Body of pancreas (tissue), 4 donors: ENCODE data around the gene GARIN5B. TPM values are rescaled to one million over a fixed set of nuclear protein-coding genes. Genes with fewer than 3 reads are reported as not detected.
"Not testable (repeated sequence)": the region's sequence is repeated elsewhere in the genome, so short reads cannot be mapped to it uniquely, and the experiment has no call there.

ENCODE experiments used
- ATAC-seq: fragments of 150-250 bp; one replicate; pipeline ENCODE4 v1.9.1; 2016
- DNase-seq, 4 donors: peaks; one replicate each; pipeline ENCODE4 v3.0.0-alpha.2; 2019
- H3K27ac ChIP-seq, 4 donors: fragments of 200-600 bp; sonication (generic); 1 replicate in 3 of 4; 2 replicates in 1 of 4; pipeline versions ENCODE4 v1.5.1 to v1.6.1; 2016 to 2019; ENCODE audit warnings: mild to moderate bottlenecking in 1 of 4, mixed read lengths in 1 of 4, moderate library complexity in 1 of 4
- H3K27me3 ChIP-seq, 2 donors: fragments of 200-600 bp; sonication (generic); one replicate each; pipeline ENCODE4 v1.6.0; 2016; ENCODE audit warnings: mild to moderate bottlenecking in 1 of 2
- H3K36me3 ChIP-seq, 2 donors: fragments of 200-600 bp; sonication (generic); replicated peaks in 1 of 2; 2 replicates each; pipeline ENCODE4 v1.5.1; 2016; ENCODE audit warnings: low read depth in 2 of 2; ENCODE audit not compliant: insufficient read depth in 1 of 2
- H3K4me1 ChIP-seq: fragments of 200-600 bp; sonication (generic); one replicate; pipeline ENCODE4 v1.6.0; 2016
- H3K4me3 ChIP-seq, 2 donors: fragments of 200-600 bp; sonication (generic); 1 replicate in 1 of 2; 2 replicates in 1 of 2; pipeline ENCODE4 v1.5.1; 2016 to 2019
- H3K9me3 ChIP-seq, 3 donors: fragments of 200-600 bp; sonication (generic); 1 replicate in 2 of 3; 2 replicates in 1 of 3; pipeline ENCODE4 v1.5.1; 2016
- CTCF ChIP-seq, 7 experiments: fragments of 450-650 bp in 4 of 7; fragments of 200-600 bp in 3 of 7; sonication (generic) in 3 of 7; IDR thresholded peaks; one replicate each; pipeline ENCODE4 v1.5.1; 2016 to 2019; ENCODE audit warnings: antibody characterized with exemption in 7 of 7
- POLR2A ChIP-seq, 3 donors: fragments of 450-650 bp; IDR thresholded peaks; one replicate each; pipeline ENCODE4 v1.6.1; 2016; ENCODE audit warnings: antibody characterized with exemption in 3 of 3, mild to moderate bottlenecking in 2 of 3
- WGBS, 2 donors: methylation state at CpG; one replicate each; pipeline ENCODE4 v1.1.5; 2017; 5-methylcytosine and 5-hydroxymethylcytosine counted together
- intact Hi-C: fragments of 100-400 bp; cut with DNase I; formaldehyde crosslinking; loops from one replicate; pipeline ENCODE4 v1.15.1; 2023
- total RNA-seq, 2 donors: library from RNA; depleted of rRNA; stranded (reverse); fragments of >200 nt; gene quantifications; one replicate each; pipeline ENCODE4 v1.1.0, GENCODE V29; 2016

Gene GARIN5B
- total RNA-seq, 2 donors from 2014 or later = not detected

- intact Hi-C loops, H3K36me3 ChIP-seq, H3K27me3 ChIP-seq, H3K9me3 ChIP-seq, DNase-seq, ATAC-seq: not testable (repeated sequence)
- Histone ChIP-seq H3K4me3 (peak within 1 kb of the TSS; percentile 69 to 76), H3K27ac (peak within 1 kb of the TSS; percentile 93 to 100 (median 98)), H3K4me1 (peaks cover 13% of the 10 kb centered on the region)
- TF ChIP-seq POLR2A (IDR thresholded peaks at IDR 0.05) = peak in 2 of 3 donors; percentile 89 to 94
- 2% methylated on average over 36 of the region's 36 CpGs; no CpG with 5 or more reads in 1 of the 2 donors for WGBS, 2 donors
Observed at GRCh38 chr19:55407550-55407799, 44.4 kb upstream of the GARIN5B start, which contains the start of gene UBE2S. Gene UBE2S (minus strand): TSS chr19:55407788. CDS start chr19:55407589, 199 bp downstream.

GRCh38 chr19:55406826-55407549, 43.9 kb upstream of the GARIN5B start:
- intact Hi-C loops = no loop called here
- TF ChIP-seq CTCF (IDR thresholded peaks at IDR 0.05) = no peak
- no peak for TF ChIP-seq POLR2A (IDR thresholded peaks at IDR 0.05)
- peak in 3 of 4 donors; percentile 27 to 42 (median 36) for DNase-seq

GRCh38 chr19:55406091-55406825, 43.2 kb upstream of the GARIN5B start:
- H3K36me3 ChIP-seq = peaks cover 0 to 2% of the 10 kb centered on the region in 2 donors
- 83 to 86% methylated on average over 13 to 14 of the region's 14 CpGs for WGBS, 2 donors

More at GRCh38 chr19:55406826-55407549, 43.9 kb upstream of the GARIN5B start:
- Histone ChIP-seq H3K36me3 (peaks cover 0 to 2% of the 10 kb centered on the region in 2 donors), H3K9me3 (no peaks in the 10 kb centered on the region), H3K4me3 (peak overlapping the region; percentile 69 to 76), H3K27ac (peak overlapping the region; percentile 93 to 100 (median 98)), H3K4me1 (peaks cover 13% of the 10 kb centered on the region), H3K27me3 (no peaks in the 10 kb centered on the region)
- 16 to 17% methylated on average over 6 to 35 of the region's 35 CpGs for WGBS, 2 donors
- ATAC-seq = peak; percentile 8

GRCh38 chr19:55405638-55406037, 42.6 kb upstream of the GARIN5B start:
- intact Hi-C loops = no loop called here
- no peak for DNase-seq
- H3K4me3 ChIP-seq = no peak overlapping the region
- H3K27ac ChIP-seq = no peak overlapping the region
- no peaks in the 10 kb centered on the region for H3K9me3 ChIP-seq
- H3K27me3 ChIP-seq = no peaks in the 10 kb centered on the region
- no peak for ATAC-seq
- TF ChIP-seq CTCF (IDR thresholded peaks at IDR 0.05) = no peak
- 86 to 94% methylated on average over 5 of the region's 5 CpGs for WGBS, 2 donors
- H3K36me3 ChIP-seq = peaks cover 0 to 5% of the 10 kb centered on the region in 2 donors
- H3K4me1 ChIP-seq = peaks cover 13% of the 10 kb centered on the region

More at GRCh38 chr19:55406091-55406825, 43.2 kb upstream of the GARIN5B start:
- Histone ChIP-seq H3K27ac (no peak overlapping the region), H3K9me3 (no peaks in the 10 kb centered on the region), H3K4me3 (no peak overlapping the region), H3K4me1 (peaks cover 13% of the 10 kb centered on the region), H3K27me3 (no peaks in the 10 kb centered on the region)
- intact Hi-C loops = no loop called here
- DNase-seq (no peak), ATAC-seq (no peak)
- TF ChIP-seq POLR2A (IDR thresholded peaks at IDR 0.05) (no peak), CTCF (IDR thresholded peaks at IDR 0.05) (no peak)

GRCh38 chr19:55402509-55402908, 39.4 kb upstream of the GARIN5B start:
- TF ChIP-seq POLR2A (IDR thresholded peaks at IDR 0.05) (no peak), CTCF (IDR thresholded peaks at IDR 0.05) (no peak)
- no peak overlapping the region for H3K4me3 ChIP-seq
- H3K9me3 ChIP-seq = no peaks in the 10 kb centered on the region
- no peaks in the 10 kb centered on the region for H3K27me3 ChIP-seq
- WGBS, 2 donors = 97% methylated on average over 2 of the region's 2 CpGs; no CpG with 5 or more reads in 1 of the 2 donors
- no peak for DNase-seq
- H3K27ac ChIP-seq = no peak overlapping the region
- intact Hi-C loops = no loop called here
- ATAC-seq = no peak
- peaks cover 0 to 5% of the 10 kb centered on the region in 2 donors for H3K36me3 ChIP-seq
- peaks cover 7% of the 10 kb centered on the region for H3K4me1 ChIP-seq

- H3K36me3 ChIP-seq, H3K27me3 ChIP-seq, H3K4me1 ChIP-seq, ATAC-seq, intact Hi-C loops, H3K4me3 ChIP-seq, DNase-seq, H3K9me3 ChIP-seq, H3K27ac ChIP-seq: not testable (repeated sequence)
- WGBS, 2 donors = no CpG with 5 or more reads among the region's 28 CpGs
Observed at GRCh38 chr19:55401390-55401789, 38.3 kb upstream of the GARIN5B start.
